H1 (cell line): ENCODE measurements around the gene ULK3. TPM values are rescaled to one million over a fixed set of nuclear protein-coding genes. Genes with fewer than 3 reads are reported as not detected.

Source experiments
- CTBP2 ChIP-seq: IDR thresholded peaks from 2 replicates; pipeline ENCODE4 v1.7.0; 2011; ENCODE audit warnings: borderline replicate concordance, mild to moderate bottlenecking, moderate library complexity, mixed read lengths, low read length; ENCODE audit not compliant: insufficient read depth, insufficient read length
- polyA plus RNA-seq, 7 experiments: library from polyadenylated mRNA; depleted of rRNA in 3 of 7; stranded (reverse) in 5 of 7; unstranded in 2 of 7; fragments of >200 nt in 5 of 7; fragments of 200-250 nt in 2 of 7; gene quantifications; 1 replicate in 5 of 7; 2 replicates in 1 of 7; 4 replicates in 1 of 7; pipeline versions ENCODE4 v1.2.1 to v1.2.3, GENCODE V29; 2011 to 2013; ENCODE audit warnings: missing spikeins in 2 of 7, mixed read lengths in 2 of 7
- total RNA-seq: library from RNA; stranded (reverse); fragmentation: NEBNext Ultra II Directional; extraction: Animal tissue kit (Norgen Biotek cat#: 25700); gene quantifications from 2 replicates; pipeline ENCODE4 v1.2.1, GENCODE V29; 2021
- TF ChIP-seq, protein P1 (sequence below): fragments of 300-600 bp; sonication (generic); IDR thresholded peaks from 2 replicates; pipeline ENCODE4 v1.7.1; 2012; ENCODE audit warnings: low read length, moderate library complexity, mild to moderate bottlenecking, inconsistent platforms; ENCODE audit not compliant: insufficient replicate concordance

Gene ULK3
- total and polyA plus RNA-seq, 2 of the 8 experiments (the other 6 are each of a cell fraction or from before 2014, with no cell fraction given), result 27.1 to 34.4 TPM

GRCh38 chr15:74869726-74870407 is 26.9 kb upstream of the ULK3 start (continued):
- TF ChIP-seq, protein P1, sequence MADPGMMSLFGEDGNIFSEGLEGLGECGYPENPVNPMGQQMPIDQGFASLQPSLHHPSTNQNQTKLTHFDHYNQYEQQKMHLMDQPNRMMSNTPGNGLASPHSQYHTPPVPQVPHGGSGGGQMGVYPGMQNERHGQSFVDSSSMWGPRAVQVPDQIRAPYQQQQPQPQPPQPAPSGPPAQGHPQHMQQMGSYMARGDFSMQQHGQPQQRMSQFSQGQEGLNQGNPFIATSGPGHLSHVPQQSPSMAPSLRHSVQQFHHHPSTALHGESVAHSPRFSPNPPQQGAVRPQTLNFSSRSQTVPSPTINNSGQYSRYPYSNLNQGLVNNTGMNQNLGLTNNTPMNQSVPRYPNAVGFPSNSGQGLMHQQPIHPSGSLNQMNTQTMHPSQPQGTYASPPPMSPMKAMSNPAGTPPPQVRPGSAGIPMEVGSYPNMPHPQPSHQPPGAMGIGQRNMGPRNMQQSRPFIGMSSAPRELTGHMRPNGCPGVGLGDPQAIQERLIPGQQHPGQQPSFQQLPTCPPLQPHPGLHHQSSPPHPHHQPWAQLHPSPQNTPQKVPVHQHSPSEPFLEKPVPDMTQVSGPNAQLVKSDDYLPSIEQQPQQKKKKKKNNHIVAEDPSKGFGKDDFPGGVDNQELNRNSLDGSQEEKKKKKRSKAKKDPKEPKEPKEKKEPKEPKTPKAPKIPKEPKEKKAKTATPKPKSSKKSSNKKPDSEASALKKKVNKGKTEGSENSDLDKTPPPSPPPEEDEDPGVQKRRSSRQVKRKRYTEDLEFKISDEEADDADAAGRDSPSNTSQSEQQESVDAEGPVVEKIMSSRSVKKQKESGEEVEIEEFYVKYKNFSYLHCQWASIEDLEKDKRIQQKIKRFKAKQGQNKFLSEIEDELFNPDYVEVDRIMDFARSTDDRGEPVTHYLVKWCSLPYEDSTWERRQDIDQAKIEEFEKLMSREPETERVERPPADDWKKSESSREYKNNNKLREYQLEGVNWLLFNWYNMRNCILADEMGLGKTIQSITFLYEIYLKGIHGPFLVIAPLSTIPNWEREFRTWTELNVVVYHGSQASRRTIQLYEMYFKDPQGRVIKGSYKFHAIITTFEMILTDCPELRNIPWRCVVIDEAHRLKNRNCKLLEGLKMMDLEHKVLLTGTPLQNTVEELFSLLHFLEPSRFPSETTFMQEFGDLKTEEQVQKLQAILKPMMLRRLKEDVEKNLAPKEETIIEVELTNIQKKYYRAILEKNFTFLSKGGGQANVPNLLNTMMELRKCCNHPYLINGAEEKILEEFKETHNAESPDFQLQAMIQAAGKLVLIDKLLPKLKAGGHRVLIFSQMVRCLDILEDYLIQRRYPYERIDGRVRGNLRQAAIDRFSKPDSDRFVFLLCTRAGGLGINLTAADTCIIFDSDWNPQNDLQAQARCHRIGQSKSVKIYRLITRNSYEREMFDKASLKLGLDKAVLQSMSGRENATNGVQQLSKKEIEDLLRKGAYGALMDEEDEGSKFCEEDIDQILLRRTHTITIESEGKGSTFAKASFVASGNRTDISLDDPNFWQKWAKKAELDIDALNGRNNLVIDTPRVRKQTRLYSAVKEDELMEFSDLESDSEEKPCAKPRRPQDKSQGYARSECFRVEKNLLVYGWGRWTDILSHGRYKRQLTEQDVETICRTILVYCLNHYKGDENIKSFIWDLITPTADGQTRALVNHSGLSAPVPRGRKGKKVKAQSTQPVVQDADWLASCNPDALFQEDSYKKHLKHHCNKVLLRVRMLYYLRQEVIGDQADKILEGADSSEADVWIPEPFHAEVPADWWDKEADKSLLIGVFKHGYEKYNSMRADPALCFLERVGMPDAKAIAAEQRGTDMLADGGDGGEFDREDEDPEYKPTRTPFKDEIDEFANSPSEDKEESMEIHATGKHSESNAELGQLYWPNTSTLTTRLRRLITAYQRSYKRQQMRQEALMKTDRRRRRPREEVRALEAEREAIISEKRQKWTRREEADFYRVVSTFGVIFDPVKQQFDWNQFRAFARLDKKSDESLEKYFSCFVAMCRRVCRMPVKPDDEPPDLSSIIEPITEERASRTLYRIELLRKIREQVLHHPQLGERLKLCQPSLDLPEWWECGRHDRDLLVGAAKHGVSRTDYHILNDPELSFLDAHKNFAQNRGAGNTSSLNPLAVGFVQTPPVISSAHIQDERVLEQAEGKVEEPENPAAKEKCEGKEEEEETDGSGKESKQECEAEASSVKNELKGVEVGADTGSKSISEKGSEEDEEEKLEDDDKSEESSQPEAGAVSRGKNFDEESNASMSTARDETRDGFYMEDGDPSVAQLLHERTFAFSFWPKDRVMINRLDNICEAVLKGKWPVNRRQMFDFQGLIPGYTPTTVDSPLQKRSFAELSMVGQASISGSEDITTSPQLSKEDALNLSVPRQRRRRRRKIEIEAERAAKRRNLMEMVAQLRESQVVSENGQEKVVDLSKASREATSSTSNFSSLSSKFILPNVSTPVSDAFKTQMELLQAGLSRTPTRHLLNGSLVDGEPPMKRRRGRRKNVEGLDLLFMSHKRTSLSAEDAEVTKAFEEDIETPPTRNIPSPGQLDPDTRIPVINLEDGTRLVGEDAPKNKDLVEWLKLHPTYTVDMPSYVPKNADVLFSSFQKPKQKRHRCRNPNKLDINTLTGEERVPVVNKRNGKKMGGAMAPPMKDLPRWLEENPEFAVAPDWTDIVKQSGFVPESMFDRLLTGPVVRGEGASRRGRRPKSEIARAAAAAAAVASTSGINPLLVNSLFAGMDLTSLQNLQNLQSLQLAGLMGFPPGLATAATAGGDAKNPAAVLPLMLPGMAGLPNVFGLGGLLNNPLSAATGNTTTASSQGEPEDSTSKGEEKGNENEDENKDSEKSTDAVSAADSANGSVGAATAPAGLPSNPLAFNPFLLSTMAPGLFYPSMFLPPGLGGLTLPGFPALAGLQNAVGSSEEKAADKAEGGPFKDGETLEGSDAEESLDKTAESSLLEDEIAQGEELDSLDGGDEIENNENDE, result no peak
- no peak for TF ChIP-seq CTBP2
